Measurements from ENCODE around the gene BBLN. TPM values are rescaled to one million over a fixed set of nuclear protein-coding genes. Genes with fewer than 3 reads are reported as not detected.

The BBLN gene
- total RNA-seq, 4 donors from 2014 or later: 73.5 to 145 (median 132) TPM

- intact Hi-C loops (cut with DNase I; ENCODE audit: low total_unique reads) (no loop called here), in situ Hi-C loops (cut with MboI; ENCODE audit: low sequenced_read_pairs in 4 of 4) (no loop called here)
- H3K4me3 ChIP-seq: no peak overlapping the region
- no peak overlapping the region for H3K27ac ChIP-seq
- no peak for TF ChIP-seq CTCF (IDR thresholded peaks at IDR 0.05 in 4 of 5, conservative IDR thresholded peaks at IDR 0.05 in 1 of 5)
- TF ChIP-seq POLR2A (IDR thresholded peaks at IDR 0.05): no peak
- H3K27me3 ChIP-seq: no peaks in the 10 kb centered on the region
- H3K4me1 ChIP-seq: no peaks in the 10 kb centered on the region
- no peaks in the 10 kb centered on the region for H3K9me3 ChIP-seq
- DNase-seq (no peak), ATAC-seq (no peak)
- H3K36me3 ChIP-seq: peaks cover 0 to 75% of the 10 kb centered on the region in 2 donors
Measured at GRCh38 chr9:128167209-128167608, 7.1 kb downstream of the BBLN start.

- H3K27ac ChIP-seq: no peak overlapping the region
- no peak overlapping the region for H3K4me3 ChIP-seq
- TF ChIP-seq POLR2A (IDR thresholded peaks at IDR 0.05) (no peak), CTCF (IDR thresholded peaks at IDR 0.05 in 4 of 5, conservative IDR thresholded peaks at IDR 0.05 in 1 of 5) (no peak)
- no peak for ATAC-seq
- intact Hi-C loops (cut with DNase I; ENCODE audit: low total_unique reads): no loop called here
- H3K9me3 ChIP-seq: no peaks in the 10 kb centered on the region
- no peaks in the 10 kb centered on the region for H3K4me1 ChIP-seq
- in situ Hi-C loops (cut with MboI; ENCODE audit: low sequenced_read_pairs in 4 of 4): no loop called here
- no peak for DNase-seq
- no peaks in the 10 kb centered on the region for H3K27me3 ChIP-seq
- peaks cover 0 to 64% of the 10 kb centered on the region in 2 donors for H3K36me3 ChIP-seq
Measured at GRCh38 chr9:128168731-128169308, 8.8 kb downstream of the BBLN start.

- Histone ChIP-seq H3K4me1 (no peaks in the 10 kb centered on the region), H3K27ac (no peak overlapping the region), H3K9me3 (no peaks in the 10 kb centered on the region), H3K4me3 (no peak overlapping the region), H3K27me3 (no peaks in the 10 kb centered on the region), H3K36me3 (peaks cover 0 to 63% of the 10 kb centered on the region in 2 donors)
- intact Hi-C loops (cut with DNase I; ENCODE audit: low total_unique reads) (no loop called here), in situ Hi-C loops (cut with MboI; ENCODE audit: low sequenced_read_pairs in 4 of 4) (no loop called here)
- TF ChIP-seq CTCF (IDR thresholded peaks at IDR 0.05 in 4 of 5, conservative IDR thresholded peaks at IDR 0.05 in 1 of 5) (no peak), POLR2A (IDR thresholded peaks at IDR 0.05) (no peak)
- DNase-seq (no peak), ATAC-seq (no peak)
Measured at GRCh38 chr9:128169492-128169891, 9.4 kb downstream of the BBLN start.

GRCh38 chr9:128169925-128170324 is 9.9 kb downstream of the BBLN start:
- Histone ChIP-seq H3K4me3 (no peak overlapping the region), H3K9me3 (no peaks in the 10 kb centered on the region), H3K27me3 (no peaks in the 10 kb centered on the region), H3K27ac (no peak overlapping the region), H3K36me3 (peaks cover 0 to 63% of the 10 kb centered on the region in 2 donors), H3K4me1 (no peaks in the 10 kb centered on the region)
- no peak for ATAC-seq
- DNase-seq: no peak
- in situ Hi-C loops (cut with MboI; ENCODE audit: low sequenced_read_pairs in 4 of 4): no loop called here
- no peak for TF ChIP-seq POLR2A (IDR thresholded peaks at IDR 0.05)
- no peak for TF ChIP-seq CTCF (IDR thresholded peaks at IDR 0.05 in 4 of 5, conservative IDR thresholded peaks at IDR 0.05 in 1 of 5)
- intact Hi-C loops (cut with DNase I; ENCODE audit: low total_unique reads): no loop called here

GRCh38 chr9:128174062-128174461 is 14.0 kb downstream of the BBLN start:
- in situ Hi-C loops (cut with MboI; ENCODE audit: low sequenced_read_pairs in 4 of 4) (no loop called here), intact Hi-C loops (cut with DNase I; ENCODE audit: low total_unique reads) (no loop called here)
- Histone ChIP-seq H3K27me3 (no peaks in the 10 kb centered on the region), H3K9me3 (no peaks in the 10 kb centered on the region), H3K36me3 (peaks cover 0 to 64% of the 10 kb centered on the region in 2 donors), H3K4me1 (no peaks in the 10 kb centered on the region), H3K4me3 (no peak overlapping the region), H3K27ac (no peak overlapping the region)
- no peak for DNase-seq
- TF ChIP-seq POLR2A (IDR thresholded peaks at IDR 0.05) (no peak), CTCF (IDR thresholded peaks at IDR 0.05 in 4 of 5, conservative IDR thresholded peaks at IDR 0.05 in 1 of 5) (no peak)
- ATAC-seq: no peak
